Colonic mucosa (tissue), 4 donors: ENCODE results near the gene TBC1D17. TPM values are rescaled to one million over a fixed set of nuclear protein-coding genes. Genes with fewer than 3 reads are reported as not detected.

ENCODE experiments used
- DNase-seq: peaks from one replicate; pipeline ENCODE4 v3.0.0-alpha.2; 2020
- H3K27ac ChIP-seq: fragments of 200-600 bp; one replicate; pipeline ENCODE4 v1.8.0; 2021
- H3K27me3 ChIP-seq: fragments of 200-600 bp; one replicate; pipeline ENCODE4 v1.8.0; 2021
- H3K36me3 ChIP-seq: fragments of 200-600 bp; one replicate; pipeline ENCODE4 v1.8.0; 2021
- H3K4me1 ChIP-seq: fragments of 200-600 bp; one replicate; pipeline ENCODE4 v1.8.0; 2021; ENCODE audit warnings: mild to moderate bottlenecking
- H3K4me3 ChIP-seq: fragments of 200-600 bp; one replicate; pipeline ENCODE4 v1.8.0; 2021
- H3K9ac ChIP-seq, 2 donors: one replicate each; pipeline ENCODE4 v1.7.0; 2013; ENCODE audit warnings: control low read depth in 2 of 2, low read depth in 2 of 2, low read length in 2 of 2
- H3K9me3 ChIP-seq: fragments of 200-600 bp; one replicate; pipeline ENCODE4 v1.8.0; 2021
- CTCF ChIP-seq: fragments of 200-600 bp; IDR thresholded peaks from one replicate; pipeline ENCODE4 v1.8.0; 2022; ENCODE audit warnings: antibody characterized with exemption, mild to moderate bottlenecking
- intact Hi-C: fragments of 100-400 bp; cut with DNase I; formaldehyde crosslinking; loops from one replicate; pipeline ENCODE4 v1.14.1; 2022
- total RNA-seq, 2 donors: library from RNA; stranded (reverse); fragmentation: NEBNext Ultra II Directional in 1 of 2; extraction: Animal tissue kit (Norgen Biotek cat#: 25700) in 1 of 2; gene quantifications; one replicate each; pipeline ENCODE4 v1.2.1, GENCODE V29; 2021
- donor health status: healthy.
- donor health status: DM: no; HTN: no; CAD: no.
- donor health status: DM: no; HTN: no; CAD: no.

The TBC1D17 gene
- total RNA-seq, 2 donors from 2014 or later, result 29.4 to 33.7 TPM

- no peaks in the 10 kb centered on the region for H3K27me3 ChIP-seq
- H3K4me1 ChIP-seq, result peaks cover 4% of the 10 kb centered on the region
- H3K27ac ChIP-seq, result no peak overlapping the region
- H3K36me3 ChIP-seq, result peaks cover 20% of the 10 kb centered on the region
- TF ChIP-seq CTCF, result no peak
- H3K4me3 ChIP-seq, result no peak overlapping the region
- no peaks in the 10 kb centered on the region for H3K9me3 ChIP-seq
- H3K9ac ChIP-seq, result no peak overlapping the region
- intact Hi-C loops, result no loop called here
- DNase-seq, result peak; percentile 27
Observed at GRCh38 chr19:49879243-49879963, 1.9 kb downstream of the TBC1D17 start.

GRCh38 chr19:49880162-49880869 is 2.8 kb downstream of the TBC1D17 start:
- no peak overlapping the region for H3K9ac ChIP-seq
- H3K9me3 ChIP-seq, result no peaks in the 10 kb centered on the region
- intact Hi-C loops, result no loop called here
- H3K4me3 ChIP-seq, result no peak overlapping the region
- H3K36me3 ChIP-seq, result peaks cover 20% of the 10 kb centered on the region
- peak; percentile 19 for DNase-seq
- peaks cover 4% of the 10 kb centered on the region for H3K4me1 ChIP-seq
- no peak overlapping the region for H3K27ac ChIP-seq
- no peak for TF ChIP-seq CTCF
- H3K27me3 ChIP-seq, result no peaks in the 10 kb centered on the region

GRCh38 chr19:49881186-49881585 is 3.7 kb downstream of the TBC1D17 start:
- Histone ChIP-seq H3K4me1 (peaks cover 4% of the 10 kb centered on the region), H3K27me3 (no peaks in the 10 kb centered on the region), H3K4me3 (no peak overlapping the region), H3K27ac (no peak overlapping the region), H3K9me3 (no peaks in the 10 kb centered on the region), H3K36me3 (peaks cover 20% of the 10 kb centered on the region), H3K9ac (no peak overlapping the region)
- TF ChIP-seq CTCF, result no peak
- intact Hi-C loops, result no loop called here
- DNase-seq, result no peak

GRCh38 chr19:49881672-49882394 is 4.3 kb downstream of the TBC1D17 start:
- DNase-seq, result peak; percentile 22

More at GRCh38 chr19:49881672-49882394, 4.3 kb downstream of the TBC1D17 start:
- H3K9ac ChIP-seq, result no peak overlapping the region
- H3K27me3 ChIP-seq, result no peaks in the 10 kb centered on the region
- peaks cover 4% of the 10 kb centered on the region for H3K4me1 ChIP-seq
- H3K27ac ChIP-seq, result no peak overlapping the region
- intact Hi-C loops, result no loop called here
- no peak overlapping the region for H3K4me3 ChIP-seq
- no peak for TF ChIP-seq CTCF
- H3K36me3 ChIP-seq, result peaks cover 20% of the 10 kb centered on the region
- H3K9me3 ChIP-seq, result no peaks in the 10 kb centered on the region
